ENCODE data around the gene DNAJC15.

DNAJC15 gene

GRCh38 chr13:43110036-43110435, 86.7 kb downstream of the DNAJC15 start:
- Histone ChIP-seq H3K36me3 (replicated peaks in 1 of 2; ENCODE audit: control insufficient read depth in 2 of 2, insufficient read depth in 2 of 2, low read length in 2 of 2) (no peaks in the 10 kb centered on the region), H3K4ac (ENCODE audit: low read length) (no peak overlapping the region), H4K8ac (ENCODE audit: low read depth, low read length) (no peak overlapping the region), H3K27ac (replicated peaks; ENCODE audit: low read length) (no peak overlapping the region), H2BK15ac (ENCODE audit: low read length) (no peak overlapping the region), H2BK120ac (ENCODE audit: low read depth, low read length) (no peak overlapping the region), H2BK12ac (ENCODE audit: low read length) (no peak overlapping the region), H3K23ac (ENCODE audit: low read depth, low read length, poor library complexity) (no peak overlapping the region), H4K91ac (ENCODE audit: low read depth, low read length, poor library complexity) (no peak overlapping the region), H3K18ac (ENCODE audit: low read length) (no peak overlapping the region), H3K79me1 (ENCODE audit: low read depth, low read length) (no peaks in the 10 kb centered on the region), H3K4me3 (ENCODE audit: low read length in 2 of 2) (no peak overlapping the region), H3K9ac (ENCODE audit: low read depth, low read length, poor library complexity) (no peak overlapping the region), H3K9me3 (replicated peaks in 1 of 2; ENCODE audit: control insufficient read depth in 2 of 2, insufficient read depth in 1 of 2, low read depth in 1 of 2, low read length in 2 of 2) (no peaks in the 10 kb centered on the region), H3K4me1 (ENCODE audit: control insufficient read depth in 2 of 2, insufficient read depth in 1 of 2, low read depth in 1 of 2, low read length in 2 of 2) (no peaks in the 10 kb centered on the region), H2BK5ac (ENCODE audit: low read length) (no peak overlapping the region), H3K14ac (ENCODE audit: low read length) (no peak overlapping the region), H3K27me3 (ENCODE audit: control insufficient read depth in 3 of 3, insufficient read depth in 3 of 3, low read depth in 1 of 3, low read length in 3 of 3) (no peaks in the 10 kb centered on the region), H2AFZ (ENCODE audit: low read length) (no peak overlapping the region), H3K4me2 (ENCODE audit: insufficient read depth, low read length, poor library complexity, severe bottlenecking) (no peak overlapping the region), H2AK5ac (ENCODE audit: low read depth, low read length) (no peak overlapping the region)
- no CpG with 5 or more reads among the region's 5 CpGs for WGBS, 2 donors (ENCODE audit: extremely low coverage in 2 of 2, insufficient read length in 2 of 2, insufficient replicate concordance in 1 of 2)
- no peak for DNase-seq (ENCODE audit: low spot score)

DNA sequence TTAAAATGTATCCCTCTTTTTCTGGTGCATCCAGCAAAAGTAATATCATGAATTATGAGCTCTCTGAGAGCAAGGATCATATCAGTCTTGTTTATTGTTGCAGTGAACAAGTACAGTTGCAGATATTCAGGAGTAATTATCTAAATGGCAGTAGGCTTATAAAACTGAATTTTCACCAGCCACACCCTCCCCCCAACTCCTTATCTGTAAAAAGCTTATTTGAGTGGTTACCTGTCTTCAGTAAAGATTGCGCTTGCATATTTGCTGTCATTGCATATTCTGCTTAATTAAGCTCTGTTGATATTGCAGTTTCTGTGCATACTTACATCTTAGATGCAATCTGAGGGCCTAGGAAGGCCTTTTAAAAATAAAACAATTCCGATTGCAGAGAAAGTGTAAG, 87.3 kb downstream of the DNAJC15 start:
- DNase-seq (ENCODE audit: low spot score): no peak
- Histone ChIP-seq H2AK5ac (ENCODE audit: low read depth, low read length) (no peak overlapping the region), H3K18ac (ENCODE audit: low read length) (no peak overlapping the region), H3K4ac (ENCODE audit: low read length) (no peak overlapping the region), H2AFZ (ENCODE audit: low read length) (no peak overlapping the region), H2BK12ac (ENCODE audit: low read length) (no peak overlapping the region), H3K27me3 (ENCODE audit: control insufficient read depth in 3 of 3, insufficient read depth in 3 of 3, low read depth in 1 of 3, low read length in 3 of 3) (no peaks in the 10 kb centered on the region), H2BK120ac (ENCODE audit: low read depth, low read length) (no peak overlapping the region), H4K8ac (ENCODE audit: low read depth, low read length) (no peak overlapping the region), H3K4me3 (ENCODE audit: low read length in 2 of 2) (no peak overlapping the region), H3K9ac (ENCODE audit: low read depth, low read length, poor library complexity) (no peak overlapping the region), H3K27ac (replicated peaks; ENCODE audit: low read length) (no peak overlapping the region), H3K23ac (ENCODE audit: low read depth, low read length, poor library complexity) (no peak overlapping the region), H4K91ac (ENCODE audit: low read depth, low read length, poor library complexity) (no peak overlapping the region), H3K4me2 (ENCODE audit: insufficient read depth, low read length, poor library complexity, severe bottlenecking) (no peak overlapping the region), H3K36me3 (replicated peaks in 1 of 2; ENCODE audit: control insufficient read depth in 2 of 2, insufficient read depth in 2 of 2, low read length in 2 of 2) (no peaks in the 10 kb centered on the region), H3K79me1 (ENCODE audit: low read depth, low read length) (no peaks in the 10 kb centered on the region), H2BK15ac (ENCODE audit: low read length) (no peak overlapping the region), H3K4me1 (ENCODE audit: control insufficient read depth in 2 of 2, insufficient read depth in 1 of 2, low read depth in 1 of 2, low read length in 2 of 2) (no peaks in the 10 kb centered on the region), H3K14ac (ENCODE audit: low read length) (no peak overlapping the region), H2BK5ac (ENCODE audit: low read length) (no peak overlapping the region), H3K9me3 (replicated peaks in 1 of 2; ENCODE audit: control insufficient read depth in 2 of 2, insufficient read depth in 1 of 2, low read depth in 1 of 2, low read length in 2 of 2) (no peaks in the 10 kb centered on the region)
- WGBS, 2 donors (ENCODE audit: extremely low coverage in 2 of 2, insufficient read length in 2 of 2, insufficient replicate concordance in 1 of 2): no CpG with 5 or more reads among the region's 2 CpGs

GRCh38 chr13:43111559-43112400, 88.4 kb downstream of the DNAJC15 start:
- Histone ChIP-seq H2BK15ac (ENCODE audit: low read length) (no peak overlapping the region), H2AK5ac (ENCODE audit: low read depth, low read length) (no peak overlapping the region), H4K91ac (ENCODE audit: low read depth, low read length, poor library complexity) (no peak overlapping the region), H3K9me3 (replicated peaks in 1 of 2; ENCODE audit: control insufficient read depth in 2 of 2, insufficient read depth in 1 of 2, low read depth in 1 of 2, low read length in 2 of 2) (no peaks in the 10 kb centered on the region), H2BK120ac (ENCODE audit: low read depth, low read length) (no peak overlapping the region), H3K18ac (ENCODE audit: low read length) (no peak overlapping the region), H3K27ac (replicated peaks; ENCODE audit: low read length) (no peak overlapping the region), H3K36me3 (replicated peaks in 1 of 2; ENCODE audit: control insufficient read depth in 2 of 2, insufficient read depth in 2 of 2, low read length in 2 of 2) (no peaks in the 10 kb centered on the region), H3K9ac (ENCODE audit: low read depth, low read length, poor library complexity) (no peak overlapping the region), H3K14ac (ENCODE audit: low read length) (no peak overlapping the region), H3K23ac (ENCODE audit: low read depth, low read length, poor library complexity) (no peak overlapping the region), H3K4me2 (ENCODE audit: insufficient read depth, low read length, poor library complexity, severe bottlenecking) (no peak overlapping the region), H3K79me1 (ENCODE audit: low read depth, low read length) (no peaks in the 10 kb centered on the region), H3K4me3 (ENCODE audit: low read length in 2 of 2) (no peak overlapping the region), H3K4ac (ENCODE audit: low read length) (no peak overlapping the region), H2BK5ac (ENCODE audit: low read length) (no peak overlapping the region), H2BK12ac (ENCODE audit: low read length) (no peak overlapping the region), H4K8ac (ENCODE audit: low read depth, low read length) (no peak overlapping the region), H3K27me3 (ENCODE audit: control insufficient read depth in 3 of 3, insufficient read depth in 3 of 3, low read depth in 1 of 3, low read length in 3 of 3) (no peaks in the 10 kb centered on the region), H3K4me1 (ENCODE audit: control insufficient read depth in 2 of 2, insufficient read depth in 1 of 2, low read depth in 1 of 2, low read length in 2 of 2) (no peaks in the 10 kb centered on the region), H2AFZ (ENCODE audit: low read length) (no peak overlapping the region)
- no CpG with 5 or more reads among the region's 7 CpGs for WGBS, 2 donors (ENCODE audit: extremely low coverage in 2 of 2, insufficient read length in 2 of 2, insufficient replicate concordance in 1 of 2)
- DNase-seq (ENCODE audit: low spot score): no peak

GRCh38 chr13:43113603-43114002, 90.2 kb downstream of the DNAJC15 start:
- Histone ChIP-seq H3K4me1 (ENCODE audit: control insufficient read depth in 2 of 2, insufficient read depth in 1 of 2, low read depth in 1 of 2, low read length in 2 of 2) (no peaks in the 10 kb centered on the region), H3K36me3 (replicated peaks in 1 of 2; ENCODE audit: control insufficient read depth in 2 of 2, insufficient read depth in 2 of 2, low read length in 2 of 2) (no peaks in the 10 kb centered on the region), H3K4me3 (ENCODE audit: low read length in 2 of 2) (no peak overlapping the region), H2BK120ac (ENCODE audit: low read depth, low read length) (no peak overlapping the region), H3K4me2 (ENCODE audit: insufficient read depth, low read length, poor library complexity, severe bottlenecking) (no peak overlapping the region), H4K8ac (ENCODE audit: low read depth, low read length) (no peak overlapping the region), H2BK15ac (ENCODE audit: low read length) (no peak overlapping the region), H3K9ac (ENCODE audit: low read depth, low read length, poor library complexity) (no peak overlapping the region), H3K4ac (ENCODE audit: low read length) (no peak overlapping the region), H3K27me3 (ENCODE audit: control insufficient read depth in 3 of 3, insufficient read depth in 3 of 3, low read depth in 1 of 3, low read length in 3 of 3) (no peaks in the 10 kb centered on the region), H3K14ac (ENCODE audit: low read length) (no peak overlapping the region), H3K27ac (replicated peaks; ENCODE audit: low read length) (no peak overlapping the region), H3K23ac (ENCODE audit: low read depth, low read length, poor library complexity) (no peak overlapping the region), H2AK5ac (ENCODE audit: low read depth, low read length) (no peak overlapping the region), H3K79me1 (ENCODE audit: low read depth, low read length) (no peaks in the 10 kb centered on the region), H3K18ac (ENCODE audit: low read length) (no peak overlapping the region), H4K91ac (ENCODE audit: low read depth, low read length, poor library complexity) (no peak overlapping the region), H2BK5ac (ENCODE audit: low read length) (no peak overlapping the region), H2AFZ (ENCODE audit: low read length) (no peak overlapping the region), H2BK12ac (ENCODE audit: low read length) (no peak overlapping the region), H3K9me3 (replicated peaks in 1 of 2; ENCODE audit: control insufficient read depth in 2 of 2, insufficient read depth in 1 of 2, low read depth in 1 of 2, low read length in 2 of 2) (no peaks in the 10 kb centered on the region)
- DNase-seq (ENCODE audit: low spot score): no peak
- no CpG with 5 or more reads among the region's 1 CpG for WGBS, 2 donors (ENCODE audit: extremely low coverage in 2 of 2, insufficient read length in 2 of 2, insufficient replicate concordance in 1 of 2)

Measured in neuronal stem cell (in vitro differentiated cells).